GM23248 (cell line): Measurements from ENCODE around the gene PSMC5. TPM values are rescaled to one million over a fixed set of nuclear protein-coding genes. Genes with fewer than 3 reads are reported as not detected.
"Not testable (repeated sequence)": the region's sequence is repeated elsewhere in the genome, so short reads cannot be mapped to it uniquely, and the experiment has no call there.

Source experiments
- DNase-seq: peaks from one replicate; pipeline ENCODE4 v3.0.0-alpha.2; 2015
- H2AFZ ChIP-seq: fragments of 200-600 bp; sonication (generic); 2 replicates; pipeline ENCODE4 v1.6.1; 2016; ENCODE audit warnings: antibody characterized with exemption
- H3F3A ChIP-seq: fragments of 200-600 bp; sonication (generic); 2 replicates; pipeline ENCODE4 v1.6.1; 2016; ENCODE audit warnings: mild to moderate bottlenecking, antibody characterized with exemption, mixed run types; ENCODE audit not compliant: insufficient read depth
- H3K27ac ChIP-seq: fragments of 200-600 bp; sonication (generic); 2 replicates; pipeline ENCODE4 v1.5.1; 2016; ENCODE audit warnings: mild to moderate bottlenecking
- H3K27me3 ChIP-seq: fragments of 200-600 bp; sonication (generic); replicated peaks from 2 replicates; pipeline ENCODE4 v1.6.1; 2016; ENCODE audit warnings: mild to moderate bottlenecking; ENCODE audit not compliant: insufficient read depth
- H3K36me3 ChIP-seq: fragments of 200-600 bp; sonication (generic); 2 replicates; pipeline ENCODE4 v1.6.1; 2016; ENCODE audit warnings: low read depth, mild to moderate bottlenecking
- H3K4me1 ChIP-seq: fragments of 200-600 bp; sonication (generic); 2 replicates; pipeline ENCODE4 v1.6.1; 2016; ENCODE audit warnings: mild to moderate bottlenecking; ENCODE audit not compliant: insufficient read depth
- H3K4me2 ChIP-seq: fragments of 200-600 bp; sonication (generic); one replicate; pipeline ENCODE4 v1.6.1; 2016; ENCODE audit warnings: mild to moderate bottlenecking; ENCODE audit not compliant: unreplicated experiment
- H3K4me3 ChIP-seq: fragments of 200-600 bp; sonication (generic); 2 replicates; pipeline ENCODE4 v1.5.1; 2016; ENCODE audit warnings: mild to moderate bottlenecking
- H3K79me2 ChIP-seq: fragments of 200-600 bp; sonication (generic); 2 replicates; pipeline ENCODE4 v1.6.1; 2016; ENCODE audit warnings: mild to moderate bottlenecking; ENCODE audit not compliant: insufficient read depth
- H3K9ac ChIP-seq: fragments of 200-600 bp; sonication (generic); 2 replicates; pipeline ENCODE4 v1.6.1; 2016; ENCODE audit warnings: mild to moderate bottlenecking
- H3K9me2 ChIP-seq: fragments of 200-600 bp; sonication (generic); 2 replicates; pipeline ENCODE4 v1.6.1; 2016; ENCODE audit warnings: mixed run types, mild to moderate bottlenecking, moderate library complexity; ENCODE audit not compliant: insufficient read depth
- H3K9me3 ChIP-seq: fragments of 200-600 bp; sonication (generic); one replicate; pipeline ENCODE4 v1.6.1; 2017; ENCODE audit warnings: low read depth
- H4K20me1 ChIP-seq: fragments of 200-600 bp; sonication (generic); 2 replicates; pipeline ENCODE4 v1.6.0; 2016; ENCODE audit not compliant: insufficient read depth
- EZH2 ChIP-seq: fragments of 200-600 bp; sonication (generic); IDR thresholded peaks from 2 replicates; pipeline ENCODE4 v1.6.1; 2018; ENCODE audit warnings: antibody characterized with exemption, mild to moderate bottlenecking; ENCODE audit not compliant: insufficient read depth, poor library complexity, severe bottlenecking
- EZH2phosphoT487 ChIP-seq: fragments of 200-600 bp; sonication (generic); IDR thresholded peaks from 2 replicates; pipeline ENCODE4 v1.6.1; 2018; ENCODE audit warnings: antibody characterized with exemption, moderate library complexity, mild to moderate bottlenecking, low read depth; ENCODE audit not compliant: insufficient read depth
- WGBS, 2 experiments: methylation state at CpG; one replicate each; pipeline ENCODE4 v1.1.6; 2015 to 2017; ENCODE audit warnings: low lambda C conversion rate in 2 of 2, low coverage in 1 of 2; ENCODE audit errors: missing lambda C conversion rate in 2 of 2; 5-methylcytosine and 5-hydroxymethylcytosine counted together
- in situ Hi-C: fragments of 300-500 bp; cut with MboI; formaldehyde crosslinking; loops from 2 replicates; pipeline ENCODE4 v1.15.0; 2020
- polyA plus RNA-seq: library from polyadenylated mRNA; unstranded; fragments of >200 nt; fragmentation: Nextera tagmentation; extraction: Ambion mirVana; gene quantifications from 2 replicates; pipeline ENCODE4 v1.2.1, GENCODE V29; 2016
- total RNA-seq: library from RNA; depleted of rRNA; stranded (reverse); fragments of >200 nt; shearing (Covaris generic); gene quantifications from 2 replicates; pipeline ENCODE4 v1.2.3, GENCODE V29; 2014; rRNA removed

The PSMC5 gene
- total and polyA plus RNA-seq, 2 experiments from 2014 or later: 60.5 to 180 TPM

GRCh38 chr17:63874061-63874626, 46.9 kb downstream of the PSMC5 start:
- H2AFZ ChIP-seq, H3K36me3 ChIP-seq, DNase-seq, H3K4me2 ChIP-seq, in situ Hi-C loops, H3K27ac ChIP-seq, H3K27me3 ChIP-seq, H3K4me3 ChIP-seq, H3K79me2 ChIP-seq, H3K9ac ChIP-seq, H3K9me2 ChIP-seq, H4K20me1 ChIP-seq, H3K9me3 ChIP-seq: not testable (repeated sequence)
- WGBS, 2 experiments: 67 to 79% methylated on average over 6 of the region's 8 CpGs
- Histone ChIP-seq H3K4me1 (peaks cover 14% of the 10 kb centered on the region), H3F3A (peaks cover 19% of the 10 kb centered on the region; the same call in 1 of the 2 replicates)

- in situ Hi-C loops, H3K9ac ChIP-seq, H3K27ac ChIP-seq, H3K9me2 ChIP-seq, H4K20me1 ChIP-seq, DNase-seq, H3K4me2 ChIP-seq, H3K4me3 ChIP-seq, H3K36me3 ChIP-seq, H2AFZ ChIP-seq, H3K79me2 ChIP-seq, H3K4me1 ChIP-seq, H3K9me3 ChIP-seq, H3K27me3 ChIP-seq: not testable (repeated sequence)
- 51 to 52% methylated on average over 6 of the region's 6 CpGs for WGBS, 2 experiments
- peaks cover 14% of the 10 kb centered on the region; the same call in 1 of the 2 replicates for H3F3A ChIP-seq
Observed at GRCh38 chr17:63874693-63875092, 47.5 kb downstream of the PSMC5 start.

GRCh38 chr17:63878413-63878812, 51.2 kb downstream of the PSMC5 start:
- H2AFZ ChIP-seq, DNase-seq, H3K4me2 ChIP-seq, H3K9me3 ChIP-seq, H3K4me3 ChIP-seq, H3F3A ChIP-seq, H3K9me2 ChIP-seq, H3K36me3 ChIP-seq, H3K79me2 ChIP-seq, H4K20me1 ChIP-seq, H3K9ac ChIP-seq, H3K27me3 ChIP-seq, H3K27ac ChIP-seq, in situ Hi-C loops, H3K4me1 ChIP-seq: not testable (repeated sequence)
- 65 to 68% methylated on average over 9 of the region's 9 CpGs for WGBS, 2 experiments

- TF ChIP-seq EZH2 (no peak), EZH2phosphoT487 (no peak)
- H3K27ac ChIP-seq: no peak overlapping the region
- no peaks in the 10 kb centered on the region for H3K9me3 ChIP-seq
- 77 to 80% methylated on average over 12 of the region's 12 CpGs for WGBS, 2 experiments
- H3K9me2 ChIP-seq: no peaks in the 10 kb centered on the region
- H2AFZ ChIP-seq: no peak overlapping the region
- no peaks in the 10 kb centered on the region for H3K27me3 ChIP-seq
- no peaks in the 10 kb centered on the region for H3K36me3 ChIP-seq
- no peak overlapping the region for H3K4me3 ChIP-seq
- H3K9ac ChIP-seq: no peak overlapping the region
- H3K4me1 ChIP-seq: no peaks in the 10 kb centered on the region
- in situ Hi-C loops: no loop called here
- H3K4me2 ChIP-seq: no peak overlapping the region
- DNase-seq: no peak
- no peaks in the 10 kb centered on the region for H3F3A ChIP-seq
- H4K20me1 ChIP-seq: no peaks in the 10 kb centered on the region
- H3K79me2 ChIP-seq: no peaks in the 10 kb centered on the region
Observed at GRCh38 chr17:63880706-63881105, 53.5 kb downstream of the PSMC5 start.

- H3K9me2 ChIP-seq, H3K4me2 ChIP-seq, in situ Hi-C loops, H2AFZ ChIP-seq, H3K27me3 ChIP-seq, H3K9ac ChIP-seq, H4K20me1 ChIP-seq, H3K4me3 ChIP-seq, H3K4me1 ChIP-seq, H3K79me2 ChIP-seq, H3K36me3 ChIP-seq, H3K27ac ChIP-seq, DNase-seq, H3K9me3 ChIP-seq, H3F3A ChIP-seq: not testable (repeated sequence)
- 39 to 42% methylated on average over 11 of the region's 11 CpGs for WGBS, 2 experiments
Observed at GRCh38 chr17:63881337-63881736, 54.1 kb downstream of the PSMC5 start.

Other genes starting within 250 kb of the PSMC5 start
- 7.9 and 16.4 TPM in 2 replicates for gene TACO1, start 226.5 kb upstream of the PSMC5 start, total RNA-seq
- gene TACO1, start 226.5 kb upstream of the PSMC5 start, polyA plus RNA-seq: 22.3 and 23.8 TPM in 2 replicates
- 36.7 and 49.3 TPM in 2 replicates for gene MAP3K3, start 205.0 kb upstream of the PSMC5 start, total RNA-seq
- gene MAP3K3, start 205.0 kb upstream of the PSMC5 start, polyA plus RNA-seq: 8.6 and 12.2 TPM in 2 replicates
- gene LIMD2, start 127.3 kb upstream of the PSMC5 start, total RNA-seq: 9.1 and 14.0 TPM in 2 replicates
- 13.6 and 15.8 TPM in 2 replicates for gene LIMD2, start 127.3 kb upstream of the PSMC5 start, polyA plus RNA-seq
- 13.9 and 15.7 TPM in 2 replicates for gene STRADA, start 85.6 kb upstream of the PSMC5 start, total RNA-seq
- gene STRADA, start 85.6 kb upstream of the PSMC5 start, polyA plus RNA-seq: 21.6 and 22.3 TPM in 2 replicates
- 72.2 and 74.2 TPM in 2 replicates for gene CCDC47, start 53.8 kb upstream of the PSMC5 start, total RNA-seq
- gene CCDC47, start 53.8 kb upstream of the PSMC5 start, polyA plus RNA-seq: 60.5 and 61.6 TPM in 2 replicates
- 49.6 and 52.6 TPM in 2 replicates for gene DDX42, start 53.3 kb upstream of the PSMC5 start, total RNA-seq
- gene DDX42, start 53.3 kb upstream of the PSMC5 start, polyA plus RNA-seq: 33.9 and 37.2 TPM in 2 replicates
- 38.1 and 47.3 TPM in 2 replicates for gene FTSJ3, start 232 bp downstream of the PSMC5 start, total RNA-seq
- 27.6 and 29.2 TPM in 2 replicates for gene FTSJ3, start 232 bp downstream of the PSMC5 start, polyA plus RNA-seq
- 85.1 and 88.5 TPM in 2 replicates for gene SMARCD2, start 15.3 kb downstream of the PSMC5 start, total RNA-seq
- 28.9 and 29.3 TPM in 2 replicates for gene SMARCD2, start 15.3 kb downstream of the PSMC5 start, polyA plus RNA-seq
- gene CSH2, start 46.2 kb downstream of the PSMC5 start, total RNA-seq: not detected in 2 replicates
- gene CSH2, start 46.2 kb downstream of the PSMC5 start, polyA plus RNA-seq: not detected in 2 replicates
- not detected in 2 replicates for gene GH2, start 54.5 kb downstream of the PSMC5 start, total RNA-seq
- not detected in 2 replicates for gene GH2, start 54.5 kb downstream of the PSMC5 start, polyA plus RNA-seq
- not detected in 2 replicates for gene CSH1, start 69.1 kb downstream of the PSMC5 start, total RNA-seq
- gene CSH1, start 69.1 kb downstream of the PSMC5 start, polyA plus RNA-seq: not detected in 2 replicates
- not detected in 2 replicates for gene CSHL1, start 83.8 kb downstream of the PSMC5 start, total RNA-seq
- gene CSHL1, start 83.8 kb downstream of the PSMC5 start, polyA plus RNA-seq: not detected in 2 replicates
- not detected in 2 replicates for gene GH1, start 91.4 kb downstream of the PSMC5 start, total RNA-seq
- not detected in 2 replicates for gene GH1, start 91.4 kb downstream of the PSMC5 start, polyA plus RNA-seq
- not detected in 2 replicates for gene CD79B, start 104.9 kb downstream of the PSMC5 start, total RNA-seq
- gene CD79B, start 104.9 kb downstream of the PSMC5 start, polyA plus RNA-seq: not detected in 2 replicates
- not detected in 2 replicates for gene SCN4A, start 145.5 kb downstream of the PSMC5 start, total RNA-seq
- gene SCN4A, start 145.5 kb downstream of the PSMC5 start, polyA plus RNA-seq: not detected in 2 replicates
- not detected in 2 replicates for gene PRR29, start 170.9 kb downstream of the PSMC5 start, total RNA-seq
- 0.47 TPM in 1 of 2 replicates, not detected in the other for gene PRR29, start 170.9 kb downstream of the PSMC5 start, polyA plus RNA-seq
- 0.97 and 3.4 TPM in 2 replicates for gene ICAM2, start 193.2 kb downstream of the PSMC5 start, total RNA-seq
- gene ICAM2, start 193.2 kb downstream of the PSMC5 start, polyA plus RNA-seq: 0.94 and 1.3 TPM in 2 replicates